GM23338 (cell line): Measurements from ENCODE around the gene LRBA. TPM values are rescaled to one million over a fixed set of nuclear protein-coding genes. Genes with fewer than 3 reads are reported as not detected.
A peak's percentile ranks its signal among the peaks of the same experiment; 100 is the strongest.

Experiments used
- ATAC-seq: fragments of 200-7000 bp; cut with Tn5 transposase; 3 replicates; pipeline ENCODE4 v1.9.1; 2020
- DNase-seq: peaks from one replicate; pipeline ENCODE4 v3.0.0-alpha.2; 2015; ENCODE audit warnings: low spot score
- H2AFZ ChIP-seq: fragments of 200-600 bp; sonication (generic); 2 replicates; pipeline ENCODE4 v1.8.0; 2016; ENCODE audit warnings: antibody characterized with exemption, mild to moderate bottlenecking, moderate library complexity
- H3F3A ChIP-seq: fragments of 200-600 bp; sonication (generic); replicated peaks from 2 replicates; pipeline ENCODE4 v1.8.0; 2017; ENCODE audit warnings: antibody characterized with exemption, mixed run types, low read depth
- H3K27ac ChIP-seq: fragments of 200-600 bp; sonication (generic); 2 replicates; pipeline ENCODE4 v1.6.1; 2016; ENCODE audit warnings: low read depth
- H3K27me3 ChIP-seq: fragments of 200-600 bp; sonication (generic); 2 replicates; pipeline ENCODE4 v1.8.0; 2016; ENCODE audit warnings: mild to moderate bottlenecking, mixed run types, moderate library complexity; ENCODE audit not compliant: insufficient read depth
- H3K36me3 ChIP-seq: fragments of 200-600 bp; sonication (generic); 2 replicates; pipeline ENCODE4 v1.8.0; 2016; ENCODE audit warnings: mild to moderate bottlenecking; ENCODE audit not compliant: insufficient read depth
- H3K4me1 ChIP-seq: fragments of 200-600 bp; sonication (generic); 2 replicates; pipeline ENCODE4 v1.8.0; 2016; ENCODE audit warnings: mild to moderate bottlenecking, moderate library complexity; ENCODE audit not compliant: insufficient read depth
- H3K4me2 ChIP-seq: fragments of 200-600 bp; sonication (generic); 2 replicates; pipeline ENCODE4 v1.7.1; 2017; ENCODE audit warnings: mixed run types
- H3K4me3 ChIP-seq: fragments of 200-600 bp; sonication (generic); 2 replicates; pipeline ENCODE4 v1.6.1; 2016; ENCODE audit warnings: mixed run types
- H3K79me2 ChIP-seq: fragments of 200-600 bp; sonication (generic); replicated peaks from 2 replicates; pipeline ENCODE4 v1.8.0; 2017; ENCODE audit warnings: mild to moderate bottlenecking; ENCODE audit not compliant: insufficient read depth
- H3K9me2 ChIP-seq: fragments of 200-600 bp; sonication (generic); 2 replicates; pipeline ENCODE4 v1.8.0; 2017; ENCODE audit not compliant: insufficient read depth
- H4K20me1 ChIP-seq: fragments of 200-600 bp; sonication (generic); replicated peaks from 2 replicates; pipeline ENCODE4 v1.8.0; 2017; ENCODE audit warnings: mild to moderate bottlenecking; ENCODE audit not compliant: insufficient read depth
- H3K27ac Mint-ChIP-seq: 2 replicates; pipeline ENCODE4 v1.8.0; 2020; ENCODE audit warnings: inconsistent platforms, mild to moderate bottlenecking, moderate library complexity, mixed read lengths
- H3K27me3 Mint-ChIP-seq: 3 replicates; pipeline ENCODE4 v1.8.0; 2022; ENCODE audit warnings: low read depth, mild to moderate bottlenecking, moderate library complexity, mixed read lengths, inconsistent platforms; ENCODE audit not compliant: insufficient read depth, poor library complexity
- H3K36me3 Mint-ChIP-seq: 3 replicates; pipeline ENCODE4 v1.8.0; 2021; ENCODE audit warnings: low read depth, mild to moderate bottlenecking, inconsistent platforms, moderate library complexity, mixed read lengths
- H3K4me1 Mint-ChIP-seq: 3 replicates; pipeline ENCODE4 v1.8.0; 2020; ENCODE audit warnings: mild to moderate bottlenecking, inconsistent platforms, mixed read lengths
- H3K4me3 Mint-ChIP-seq: 3 replicates; pipeline ENCODE4 v1.8.0; 2021; ENCODE audit warnings: moderate library complexity, mild to moderate bottlenecking, inconsistent platforms, mixed read lengths
- H3K9me3 Mint-ChIP-seq: 3 replicates; pipeline ENCODE4 v1.8.0; 2020; ENCODE audit warnings: moderate library complexity, mild to moderate bottlenecking, inconsistent platforms, mixed read lengths
- CREB1 ChIP-seq: fragments of 250-450 bp; sonication (Bioruptor Pico); IDR thresholded peaks from 2 replicates; pipeline ENCODE4 v1.5.0; 2020; ENCODE audit warnings: low read depth, mild to moderate bottlenecking, moderate library complexity
- CTCF ChIP-seq, 2 experiments: fragments of 200-600 bp in 1 of 2; sonication (generic) in 1 of 2; conservative IDR thresholded peaks; 2 replicates each; pipeline versions ENCODE4 v1.5.1 to v1.6.1; 2016 to 2017; ENCODE audit warnings: antibody characterized with exemption in 2 of 2, low read depth in 2 of 2, mild to moderate bottlenecking in 2 of 2, moderate library complexity in 1 of 2
- ETS1 ChIP-seq: IDR thresholded peaks from 2 replicates; pipeline ENCODE4 v1.6.1; 2016; ENCODE audit warnings: antibody characterized with exemption
- EZH2 ChIP-seq: fragments of 200-600 bp; sonication (generic); IDR thresholded peaks from one replicate; pipeline ENCODE4 v1.8.0; 2017; ENCODE audit warnings: antibody characterized with exemption, mild to moderate bottlenecking, low read depth; ENCODE audit not compliant: unreplicated experiment
- EZH2phosphoT487 ChIP-seq: fragments of 200-600 bp; sonication (generic); IDR thresholded peaks from one replicate; pipeline ENCODE4 v1.8.1; 2018; ENCODE audit warnings: antibody characterized with exemption; ENCODE audit not compliant: unreplicated experiment
- JUNB ChIP-seq: IDR thresholded peaks from one replicate; pipeline ENCODE4 v1.6.1; 2016; ENCODE audit warnings: antibody characterized with exemption; ENCODE audit not compliant: unreplicated experiment
- NANOG ChIP-seq: IDR thresholded peaks from 2 replicates; pipeline ENCODE4 v1.6.1; 2016; ENCODE audit warnings: antibody characterized with exemption, borderline replicate concordance
- POLR2AphosphoS5 ChIP-seq: IDR thresholded peaks from 2 replicates; pipeline ENCODE4 v1.6.1; 2016; ENCODE audit warnings: antibody characterized with exemption, low read depth
- REST ChIP-seq: IDR thresholded peaks from one replicate; pipeline ENCODE4 v1.6.1; 2018; ENCODE audit warnings: antibody characterized with exemption; ENCODE audit not compliant: unreplicated experiment
- STAT1 ChIP-seq: IDR thresholded peaks from one replicate; pipeline ENCODE4 v1.6.1; 2016; ENCODE audit warnings: antibody characterized with exemption; ENCODE audit not compliant: unreplicated experiment
- ZNF114 ChIP-seq: fragments of 250-450 bp; sonication (Bioruptor Pico); IDR thresholded peaks from 2 replicates; pipeline ENCODE4 v1.5.0; 2020; ENCODE audit warnings: mild to moderate bottlenecking, moderate library complexity
- ZNF331 ChIP-seq: fragments of 250-450 bp; sonication (Bioruptor Pico); IDR thresholded peaks from 2 replicates; pipeline ENCODE4 v1.5.0; 2020; ENCODE audit warnings: low read depth, mild to moderate bottlenecking, moderate library complexity
- ZNF462 ChIP-seq: fragments of 250-450 bp; sonication (Bioruptor Pico); IDR thresholded peaks from 2 replicates; pipeline ENCODE4 v1.5.0; 2020; ENCODE audit warnings: mild to moderate bottlenecking, moderate library complexity
- polyA plus RNA-seq: library from polyadenylated mRNA; unstranded; fragments of >200 nt; fragmentation: Nextera tagmentation; extraction: Ambion mirVana; gene quantifications from 2 replicates; pipeline ENCODE4 v1.2.1, GENCODE V29; 2016
- total RNA-seq: library from RNA; depleted of rRNA; stranded (reverse); fragments of >200 nt; shearing (Covaris generic); gene quantifications from 2 replicates; pipeline ENCODE4 v1.2.3, GENCODE V29; 2014

LRBA gene
- total and polyA plus RNA-seq, 2 experiments from 2014 or later, result 23.3 to 126 TPM

- Histone ChIP-seq H3K9me2 (no peaks in the 10 kb centered on the region), H3K27me3 (no peaks in the 10 kb centered on the region), H2AFZ (no peak overlapping the region), H3K4me3 (no peak overlapping the region), H3K36me3 (peaks cover 8% of the 10 kb centered on the region; the same call in 1 of the 2 replicates), H3K27ac (no peak overlapping the region), H3F3A (no peaks in the 10 kb centered on the region), H3K79me2 (no peaks in the 10 kb centered on the region), H3K4me1 (no peaks in the 10 kb centered on the region), H4K20me1 (no peaks in the 10 kb centered on the region), H3K4me2 (no peak overlapping the region)
- TF ChIP-seq NANOG (no peak), EZH2phosphoT487 (no peak), ZNF114 (CRISPR knock-in tag) (no peak), JUNB (no peak), ZNF331 (CRISPR knock-in tag) (no peak), EZH2 (no peak), REST (no peak), CREB1 (CRISPR knock-in tag) (no peak), ZNF462 (CRISPR knock-in tag) (no peak), STAT1 (no peak), POLR2AphosphoS5 (no peak), CTCF (conservative IDR thresholded peaks at IDR 0.05; ENCODE audit: low read depth in 2 of 2) (no peak), ETS1 (no peak)
- H3K4me1 Mint-ChIP-seq, result peaks cover 6% of the 10 kb centered on the region
- H3K27me3 Mint-ChIP-seq, result peaks cover 3% of the 10 kb centered on the region
- H3K27ac Mint-ChIP-seq, result peak overlapping the region; percentile 57
- no peak overlapping the region for H3K4me3 Mint-ChIP-seq
- ATAC-seq (no peak), DNase-seq (peak; percentile 50)
- no peaks in the 10 kb centered on the region for H3K9me3 Mint-ChIP-seq
- H3K36me3 Mint-ChIP-seq, result peaks cover 48% of the 10 kb centered on the region
Measured at GRCh38 chr4:150906987-150907633, 108.0 kb downstream of the LRBA start.
